Ovary (tissue), 10 donors: ENCODE data around the gene TMEM158. TPM values are rescaled to one million over a fixed set of nuclear protein-coding genes. Genes with fewer than 3 reads are reported as not detected.

Experiments used
- DNase-seq, 5 donors: peaks; one replicate each; pipeline ENCODE4 v3.0.0-alpha.2; 2019 to 2020
- H3K27ac ChIP-seq, 2 donors: fragments of 200-600 bp; one replicate each; pipeline versions ENCODE4 v1.5.1 to v1.8.0; 2019 to 2022
- H3K27me3 ChIP-seq: fragments of 200-600 bp; one replicate; pipeline ENCODE4 v1.8.0; 2022
- H3K36me3 ChIP-seq: fragments of 200-600 bp; sonication (generic); one replicate; pipeline ENCODE4 v1.5.1; 2019
- H3K4me1 ChIP-seq: one replicate; pipeline ENCODE4 v1.8.1; 2013; ENCODE audit warnings: mild to moderate bottlenecking, moderate library complexity; ENCODE audit not compliant: insufficient read depth
- H3K4me3 ChIP-seq: fragments of 200-600 bp; sonication (generic); one replicate; pipeline ENCODE4 v1.5.1; 2017
- H3K9me3 ChIP-seq, 2 donors: fragments of 200-600 bp in 1 of 2; sonication (generic) in 1 of 2; one replicate each; pipeline versions ENCODE4 v1.5.1 to v1.8.1; 2013 to 2019; ENCODE audit warnings: mild to moderate bottlenecking in 1 of 2, moderate library complexity in 1 of 2
- EP300 ChIP-seq: sonication (generic); formaldehyde crosslinking; IDR thresholded peaks from one replicate; pipeline ENCODE4 v1.6.1; 2017; ENCODE audit warnings: antibody characterized with exemption
- POLR2A ChIP-seq: fragments of 450-650 bp; IDR thresholded peaks from one replicate; pipeline ENCODE4 v1.6.1; 2017; ENCODE audit warnings: antibody characterized with exemption, mild to moderate bottlenecking, moderate library complexity
- WGBS, 3 donors: extraction: QIAGEN DNeasy Blood & Tissue Kit in 1 of 3; methylation state at CpG; one replicate each; pipeline versions ENCODE4 v1.1.5 to v1.1.7; 2013 to 2017; 5-methylcytosine and 5-hydroxymethylcytosine counted together
- intact Hi-C, 4 donors: fragments of 100-400 bp; cut with DNase I; formaldehyde crosslinking; loops; one replicate each; pipeline versions ENCODE4 v1.11.0 to v1.15.1; 2022 to 2023
- long read RNA-seq, 3 donors: library from polyadenylated mRNA in 2 of 3; unstranded in 2 of 3; transcript quantifications; one replicate each; pipeline ENCODE4 v2.0.0 and lab custom pipeline, GENCODE V29; 2021 to 2026
- polyA plus RNA-seq, 2 donors: library from polyadenylated mRNA; stranded (reverse); fragments of 200-250 nt in 1 of 2; fragments of 350-450 nt in 1 of 2; fragmentation: Illumina TruSeq in 1 of 2; extraction: RNeasy Lipid Tissue Mini Kit (QIAGEN cat#74804) in 1 of 2; gene quantifications; one replicate each; pipeline ENCODE4 v1.2.3, GENCODE V29; 2013 to 2014
- total RNA-seq, 7 donors: library from RNA; depleted of rRNA in 2 of 7; stranded (reverse); fragments of >200 nt in 2 of 7; fragmentation: NEBNext Ultra II Directional in 3 of 7; extraction: Animal tissue kit (Norgen Biotek cat#: 25700) in 3 of 7; gene quantifications; one replicate each; pipeline versions ENCODE4 v1.1.0 to v1.2.4, GENCODE V29; 2016 to 2023
- TF ChIP-seq, protein P1 (sequence below), 3 donors: fragments of 450-650 bp in 2 of 3; fragments of 200-600 bp in 1 of 3; IDR thresholded peaks; one replicate each; pipeline versions ENCODE4 v1.5.1 to v1.8.0; 2016 to 2022; ENCODE audit warnings: antibody characterized with exemption in 3 of 3, mild to moderate bottlenecking in 1 of 3
- donor health status: DM: no; HTN: no; CAD: no; lungs with moderate emphysema.
- donor health status: DM: no; HTN: no; CAD: no.
- donor health status: Bipolar disorder and iron deficiency.
- donor health status: DM: yes; HTN: yes; CAD: no.
- donor health status: DM: no; HTN: no; CAD: no.
- donor health status: DM: yes; HTN: yes; CAD: no.

Gene TMEM158
- total RNA-seq (1 to 10 TPM in 6 of 7 donors, not detected in 1; 1.2 to 5.7 (median 2.9) TPM), polyA plus RNA-seq (1 to 10 TPM in 1 of 2 donors, under 1 TPM in 1; 0.98 to 3.2 TPM)
- long read RNA-seq, donor 1, result 0 reads
- long read RNA-seq, donor 2, transcript TMEM158-201 (1 exons, 1,813 nt), result major isoform, 7 of 7 reads
- long read RNA-seq, donor 2, partial matches to known transcripts, result 0 of 7 reads
- long read RNA-seq, donor 2, other reads (novel, unspliced or antisense), result 0 of 7 reads
- long read RNA-seq, donor 3, transcript TMEM158-201 (1 exons, 1,813 nt), result major isoform, 20 of 20 reads
- long read RNA-seq, donor 3, partial matches to known transcripts, result 0 of 20 reads
- long read RNA-seq, donor 3, other reads (novel, unspliced or antisense), result 0 of 20 reads

DNA sequence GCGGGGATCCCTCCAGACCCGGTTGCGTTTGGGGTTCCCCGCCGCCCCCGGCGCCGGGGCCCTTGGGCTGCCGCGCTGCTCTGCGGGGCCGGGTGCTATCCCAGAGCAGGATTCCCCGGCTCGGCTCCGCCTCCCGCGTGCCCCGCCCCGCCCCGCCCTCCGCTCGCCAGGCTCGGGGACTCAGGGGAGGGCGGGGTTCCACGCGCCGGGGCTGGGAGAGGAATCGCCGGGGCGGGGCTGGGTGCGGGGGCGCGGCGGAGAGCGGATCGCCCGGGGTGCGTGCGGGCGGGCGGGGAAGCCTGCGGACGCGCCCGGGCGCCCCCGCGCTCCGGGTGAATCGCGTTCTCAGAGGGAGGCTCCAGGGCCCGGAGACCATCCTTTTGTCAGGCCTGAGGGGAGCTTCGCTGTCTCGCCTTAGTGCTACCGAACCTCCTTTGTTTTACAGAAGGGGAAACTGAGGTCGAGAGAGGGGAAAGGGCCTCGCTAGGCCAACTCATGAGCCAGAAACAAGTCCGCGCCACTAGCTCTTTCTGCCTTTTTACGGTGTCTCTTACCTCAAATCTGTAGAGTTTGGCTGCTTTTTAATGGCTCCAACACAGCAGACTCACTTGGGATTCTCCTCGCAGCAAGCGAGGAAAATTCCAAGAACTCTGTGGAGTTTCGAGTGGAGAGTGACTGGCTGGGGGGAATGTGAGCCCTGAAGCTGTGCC is at the start of gene TMEM158:
TSS of gene TMEM158 (minus strand) at position 82 of the 710 bp plus-strand sequence. CDS start 260 bp downstream, outside the sequence.
- no peaks in the 10 kb centered on the region for H3K4me1 ChIP-seq
- H3K36me3 ChIP-seq, result no peaks in the 10 kb centered on the region
- 1 to 4% (median 2%) methylated on average over 25 to 61 of the region's 63 CpGs for WGBS, 3 donors
- intact Hi-C loops, result loop anchor here in 3 of 4 donors (5.0 to 10.0 kb wide), 3 partner anchors 268 to 431 kb away; no protein-coding TSS in a partner anchor
- peak within 1 kb of the TSS; percentile 54 for H3K4me3 ChIP-seq
- H3K9me3 ChIP-seq, result no peaks in the 10 kb centered on the region
- peak; percentile 68 to 83 (median 79) for DNase-seq
- no peak within 1 kb of the TSS for H3K27ac ChIP-seq
- no peak for TF ChIP-seq EP300
- TF ChIP-seq, protein P1, sequence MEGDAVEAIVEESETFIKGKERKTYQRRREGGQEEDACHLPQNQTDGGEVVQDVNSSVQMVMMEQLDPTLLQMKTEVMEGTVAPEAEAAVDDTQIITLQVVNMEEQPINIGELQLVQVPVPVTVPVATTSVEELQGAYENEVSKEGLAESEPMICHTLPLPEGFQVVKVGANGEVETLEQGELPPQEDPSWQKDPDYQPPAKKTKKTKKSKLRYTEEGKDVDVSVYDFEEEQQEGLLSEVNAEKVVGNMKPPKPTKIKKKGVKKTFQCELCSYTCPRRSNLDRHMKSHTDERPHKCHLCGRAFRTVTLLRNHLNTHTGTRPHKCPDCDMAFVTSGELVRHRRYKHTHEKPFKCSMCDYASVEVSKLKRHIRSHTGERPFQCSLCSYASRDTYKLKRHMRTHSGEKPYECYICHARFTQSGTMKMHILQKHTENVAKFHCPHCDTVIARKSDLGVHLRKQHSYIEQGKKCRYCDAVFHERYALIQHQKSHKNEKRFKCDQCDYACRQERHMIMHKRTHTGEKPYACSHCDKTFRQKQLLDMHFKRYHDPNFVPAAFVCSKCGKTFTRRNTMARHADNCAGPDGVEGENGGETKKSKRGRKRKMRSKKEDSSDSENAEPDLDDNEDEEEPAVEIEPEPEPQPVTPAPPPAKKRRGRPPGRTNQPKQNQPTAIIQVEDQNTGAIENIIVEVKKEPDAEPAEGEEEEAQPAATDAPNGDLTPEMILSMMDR (IDR thresholded peaks at IDR 0.05), result no peak
- no peak for TF ChIP-seq POLR2A
- no peaks in the 10 kb centered on the region for H3K27me3 ChIP-seq

DNA sequence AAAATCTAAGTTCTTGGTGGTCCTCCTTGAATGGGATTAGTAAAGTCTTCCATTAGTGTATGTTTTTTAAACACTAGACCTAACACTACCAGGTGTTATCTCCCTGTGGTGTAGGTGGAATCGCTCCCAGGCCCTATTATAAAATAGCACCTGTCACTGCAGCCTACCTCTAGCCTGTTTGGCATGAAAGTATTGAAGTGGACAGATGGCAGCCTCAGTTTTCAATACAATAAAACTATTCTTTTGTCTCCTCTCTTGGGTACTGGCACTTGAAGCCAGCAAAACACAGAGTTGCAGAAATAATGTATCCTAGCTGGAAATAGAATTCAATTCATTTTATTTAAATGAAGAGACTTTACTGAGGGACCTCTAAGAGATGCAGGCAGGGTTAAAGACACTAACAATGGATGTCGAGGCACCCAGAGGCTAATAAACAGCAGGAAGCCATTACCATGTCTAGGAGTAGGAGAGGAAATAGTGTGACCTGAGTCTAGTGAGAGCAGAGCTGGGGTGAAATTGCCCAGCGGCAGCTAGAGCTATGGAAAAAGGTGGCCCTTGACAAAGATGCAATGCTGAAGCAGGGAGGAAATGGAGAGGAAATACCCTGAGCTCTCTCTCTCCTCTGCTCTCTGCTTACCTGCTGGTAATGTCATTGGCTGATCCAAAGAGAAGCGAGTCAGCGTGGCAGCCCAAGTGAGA is 49.1 kb upstream of the TMEM158 start:
- no peaks in the 10 kb centered on the region for H3K9me3 ChIP-seq
- no peak overlapping the region for H3K4me3 ChIP-seq
- no peaks in the 10 kb centered on the region for H3K4me1 ChIP-seq
- H3K27me3 ChIP-seq, result no peaks in the 10 kb centered on the region
- H3K27ac ChIP-seq, result no peak overlapping the region
- intact Hi-C loops, result no loop called here
- H3K36me3 ChIP-seq, result no peaks in the 10 kb centered on the region
- DNase-seq, result no peak
- TF ChIP-seq POLR2A, result no peak
- no peak for TF ChIP-seq EP300
- TF ChIP-seq, protein P1 (IDR thresholded peaks at IDR 0.05), result no peak
- 34 to 46% (median 39%) methylated on average over 5 of the region's 5 CpGs for WGBS, 3 donors

DNA sequence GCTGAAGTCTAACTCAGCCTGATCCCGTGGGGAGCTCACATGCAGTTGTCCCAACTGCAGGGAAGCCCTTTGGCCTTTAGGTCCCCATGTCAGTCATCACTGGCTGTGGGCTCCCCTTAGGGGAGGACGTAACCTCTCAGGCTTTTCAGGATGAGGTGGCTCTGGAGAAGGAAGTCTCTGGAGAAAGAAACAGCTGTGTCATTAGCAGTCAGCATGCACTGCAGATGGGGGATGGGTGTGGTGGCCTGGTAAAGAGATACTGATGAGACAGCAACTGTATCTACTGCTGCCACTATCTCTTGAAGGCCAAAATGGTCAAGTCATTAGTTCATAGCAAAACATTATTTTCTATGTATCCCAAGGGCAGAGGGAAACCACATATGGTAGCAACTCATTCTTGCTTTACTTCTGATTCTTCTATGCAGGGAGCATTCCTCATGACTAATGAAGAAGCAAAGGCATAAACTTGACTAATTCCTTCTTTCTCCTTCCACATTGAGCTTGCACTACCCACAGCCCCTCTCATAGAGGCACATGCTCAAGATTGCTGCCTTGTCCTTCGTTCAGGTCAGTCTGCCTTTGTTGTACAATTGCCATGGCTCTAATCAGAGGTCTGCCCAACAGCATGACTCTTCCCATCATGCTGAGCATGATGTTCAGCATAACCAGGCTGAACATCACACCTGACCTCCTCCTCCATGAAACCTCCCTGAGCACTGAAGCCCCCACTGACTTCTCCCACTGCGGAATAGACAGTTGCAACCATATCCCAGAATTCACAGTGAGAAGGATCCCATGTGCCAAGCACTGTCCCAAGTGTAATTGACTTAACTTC is 47.8 kb upstream of the TMEM158 start:
- no peaks in the 10 kb centered on the region for H3K27me3 ChIP-seq
- WGBS, 3 donors, result 56 to 87% (median 71%) methylated on average over 4 of the region's 4 CpGs
- H3K9me3 ChIP-seq, result no peaks in the 10 kb centered on the region
- H3K36me3 ChIP-seq, result no peaks in the 10 kb centered on the region
- no peak overlapping the region for H3K4me3 ChIP-seq
- no peak for DNase-seq
- TF ChIP-seq POLR2A (no peak), EP300 (no peak)
- TF ChIP-seq, protein P1 (IDR thresholded peaks at IDR 0.05), result no peak
- no peak overlapping the region for H3K27ac ChIP-seq
- no peaks in the 10 kb centered on the region for H3K4me1 ChIP-seq
- intact Hi-C loops, result no loop called here
